Activated naive CD4-positive, alpha-beta T cell (primary cell): ENCODE results near the gene MAP3K2.
"Not testable (repeated sequence)": the region's sequence is repeated elsewhere in the genome, so short reads cannot be mapped to it uniquely, and the experiment has no call there.

ENCODE experiments used
- DNase-seq, 4 experiments: peaks; one replicate each; lab custom pipeline; 2025; lab: John Stamatoyannopoulos, UW

MAP3K2 gene

DNA sequence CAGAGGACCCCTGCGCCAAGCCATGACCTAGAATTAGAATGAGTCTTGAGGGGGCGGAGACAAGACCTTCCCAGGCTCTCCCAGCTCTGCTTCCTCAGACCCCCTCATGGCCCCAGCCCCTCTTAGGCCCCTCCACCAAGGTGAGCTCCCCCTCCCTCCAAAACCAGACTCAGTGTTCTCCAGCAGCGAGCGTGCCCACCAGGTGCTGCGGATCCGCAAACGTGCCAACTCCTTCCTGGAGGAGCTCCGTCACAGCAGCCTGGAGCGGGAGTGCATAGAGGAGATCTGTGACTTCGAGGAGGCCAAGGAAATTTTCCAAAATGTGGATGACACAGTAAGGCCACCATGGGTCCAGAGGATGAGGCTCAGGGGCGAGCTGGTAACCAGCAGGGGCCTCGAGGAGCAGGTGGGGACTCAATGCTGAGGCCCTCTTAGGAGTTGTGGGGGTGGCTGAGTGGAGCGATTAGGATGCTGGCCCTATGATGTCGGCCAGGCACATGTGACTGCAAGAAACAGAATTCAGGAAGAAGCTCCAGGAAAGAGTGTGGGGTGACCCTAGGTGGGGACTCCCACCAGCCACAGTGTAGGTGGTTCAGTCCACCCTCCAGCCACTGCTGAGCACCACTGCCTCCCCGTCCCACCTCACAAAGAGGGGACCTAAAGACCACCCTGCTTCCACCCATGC is 33.5 kb upstream of the MAP3K2 start:
- DNase-seq, result no peak

DNA sequence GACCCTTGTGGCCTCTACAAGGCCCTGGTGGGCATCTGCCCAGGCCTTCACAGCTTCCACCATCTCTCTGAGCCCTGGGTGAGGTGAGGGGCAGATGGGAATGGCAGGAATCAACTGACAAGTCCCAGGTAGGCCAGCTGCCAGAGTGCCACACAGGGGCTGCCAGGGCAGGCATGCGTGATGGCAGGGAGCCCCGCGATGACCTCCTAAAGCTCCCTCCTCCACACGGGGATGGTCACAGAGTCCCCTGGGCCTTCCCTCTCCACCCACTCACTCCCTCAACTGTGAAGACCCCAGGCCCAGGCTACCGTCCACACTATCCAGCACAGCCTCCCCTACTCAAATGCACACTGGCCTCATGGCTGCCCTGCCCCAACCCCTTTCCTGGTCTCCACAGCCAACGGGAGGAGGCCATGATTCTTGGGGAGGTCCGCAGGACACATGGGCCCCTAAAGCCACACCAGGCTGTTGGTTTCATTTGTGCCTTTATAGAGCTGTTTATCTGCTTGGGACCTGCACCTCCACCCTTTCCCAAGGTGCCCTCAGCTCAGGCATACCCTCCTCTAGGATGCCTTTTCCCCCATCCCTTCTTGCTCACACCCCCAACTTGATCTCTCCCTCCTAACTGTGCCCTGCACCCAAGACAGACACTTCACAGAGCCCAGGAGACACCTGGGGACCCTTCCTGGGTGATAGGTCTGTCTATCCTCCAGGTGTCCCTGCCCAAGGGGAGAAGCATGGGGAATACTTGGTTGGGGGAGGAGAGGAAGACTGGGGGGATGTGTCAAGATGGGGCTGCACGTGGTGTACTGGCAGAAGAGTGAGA is 32.5 kb upstream of the MAP3K2 start:
- no peak for DNase-seq

DNA sequence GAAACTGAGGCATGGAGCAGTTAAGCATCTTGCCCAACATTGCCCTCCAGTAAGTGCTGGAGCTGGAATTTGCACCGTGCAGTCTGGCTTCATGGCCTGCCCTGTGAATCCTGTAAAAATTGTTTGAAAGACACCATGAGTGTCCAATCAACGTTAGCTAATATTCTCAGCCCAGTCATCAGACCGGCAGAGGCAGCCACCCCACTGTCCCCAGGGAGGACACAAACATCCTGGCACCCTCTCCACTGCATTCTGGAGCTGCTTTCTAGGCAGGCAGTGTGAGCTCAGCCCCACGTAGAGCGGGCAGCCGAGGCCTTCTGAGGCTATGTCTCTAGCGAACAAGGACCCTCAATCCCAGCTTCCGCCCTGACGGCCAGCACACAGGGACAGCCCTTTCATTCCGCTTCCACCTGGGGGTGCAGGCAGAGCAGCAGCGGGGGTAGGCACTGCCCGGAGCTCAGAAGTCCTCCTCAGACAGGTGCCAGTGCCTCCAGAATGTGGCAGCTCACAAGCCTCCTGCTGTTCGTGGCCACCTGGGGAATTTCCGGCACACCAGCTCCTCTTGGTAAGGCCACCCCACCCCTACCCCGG is 31.8 kb upstream of the MAP3K2 start:
- no peak for DNase-seq

DNA sequence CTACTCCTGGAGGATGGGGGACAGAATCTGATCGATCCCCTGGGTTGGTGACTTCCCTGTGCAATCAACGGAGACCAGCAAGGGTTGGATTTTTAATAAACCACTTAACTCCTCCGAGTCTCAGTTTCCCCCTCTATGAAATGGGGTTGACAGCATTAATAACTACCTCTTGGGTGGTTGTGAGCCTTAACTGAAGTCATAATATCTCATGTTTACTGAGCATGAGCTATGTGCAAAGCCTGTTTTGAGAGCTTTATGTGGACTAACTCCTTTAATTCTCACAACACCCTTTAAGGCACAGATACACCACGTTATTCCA is 31.3 kb upstream of the MAP3K2 start:
- DNase-seq, result no peak

DNA sequence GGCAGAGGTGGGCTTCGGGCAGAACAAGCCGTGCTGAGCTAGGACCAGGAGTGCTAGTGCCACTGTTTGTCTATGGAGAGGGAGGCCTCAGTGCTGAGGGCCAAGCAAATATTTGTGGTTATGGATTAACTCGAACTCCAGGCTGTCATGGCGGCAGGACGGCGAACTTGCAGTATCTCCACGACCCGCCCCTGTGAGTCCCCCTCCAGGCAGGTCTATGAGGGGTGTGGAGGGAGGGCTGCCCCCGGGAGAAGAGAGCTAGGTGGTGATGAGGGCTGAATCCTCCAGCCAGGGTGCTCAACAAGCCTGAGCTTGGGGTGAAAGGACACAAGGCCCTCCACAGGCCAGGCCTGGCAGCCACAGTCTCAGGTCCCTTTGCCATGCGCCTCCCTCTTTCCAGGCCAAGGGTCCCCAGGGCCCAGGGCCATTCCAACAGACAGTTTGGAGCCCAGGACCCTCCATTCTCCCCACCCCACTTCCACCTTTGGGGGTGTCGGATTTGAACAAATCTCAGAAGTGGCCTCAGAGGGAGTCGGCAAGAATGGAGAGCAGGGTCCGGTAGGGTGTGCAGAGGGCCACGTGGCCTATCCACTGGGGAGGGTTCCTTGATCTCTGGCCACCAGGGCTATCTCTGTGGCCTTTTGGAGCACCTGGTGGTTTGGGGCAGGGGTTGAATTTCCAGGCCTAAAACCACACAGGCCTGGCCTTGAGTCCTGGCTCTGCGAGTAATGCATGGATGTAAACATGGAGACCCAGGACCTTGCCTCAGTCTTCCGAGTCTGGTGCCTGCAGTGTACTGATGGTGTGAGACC is 30.7 kb upstream of the MAP3K2 start, which contains the start of gene PROC:
Gene PROC (plus strand): TSS at position 128 of the 812 bp plus-strand sequence. CDS start 1,516 bp downstream, outside the sequence.
- DNase-seq, result no peak

DNA sequence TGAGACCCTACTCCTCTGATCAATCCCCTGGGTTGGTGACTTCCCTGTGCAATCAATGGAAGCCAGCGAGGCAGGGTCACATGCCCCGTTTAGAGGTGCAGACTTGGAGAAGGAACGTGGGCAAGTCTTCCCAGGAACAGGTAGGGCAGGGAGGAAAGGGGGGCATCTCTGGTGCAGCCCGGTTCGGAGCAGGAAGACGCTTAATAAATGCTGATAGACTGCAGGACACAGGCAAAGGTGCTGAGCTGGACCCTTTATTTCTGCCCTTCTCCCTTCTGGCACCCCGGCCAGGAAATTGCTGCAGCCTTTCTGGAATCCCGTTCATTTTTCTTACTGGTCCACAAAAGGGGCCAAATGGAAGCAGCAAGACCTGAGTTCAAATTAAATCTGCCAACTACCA is 29.6 kb upstream of the MAP3K2 start:
- DNase-seq, result no peak

DNA sequence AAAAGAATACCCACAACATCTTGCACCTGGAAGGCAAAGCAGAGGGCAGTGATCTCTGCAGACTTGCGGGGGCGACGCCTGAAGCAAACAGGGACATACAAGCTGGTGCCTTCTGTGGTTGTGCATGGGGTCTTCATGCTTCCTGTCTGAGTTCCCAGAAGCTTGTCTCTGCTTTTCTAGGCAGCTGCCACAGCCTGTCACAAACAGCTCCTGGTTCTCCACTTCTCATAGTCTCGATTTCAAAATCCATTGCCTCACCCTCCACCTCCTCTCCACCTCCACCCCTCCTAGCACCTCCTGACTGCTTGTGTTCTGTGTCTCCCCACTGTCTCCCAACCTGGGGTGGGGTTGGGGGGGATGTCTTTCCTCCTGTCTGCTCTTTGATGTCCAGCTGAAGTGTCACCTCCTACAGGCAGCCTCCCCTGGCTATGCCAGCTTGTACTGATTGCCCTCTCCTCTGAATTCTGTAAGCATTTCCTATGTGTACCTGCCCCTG is 28.8 kb upstream of the MAP3K2 start:
- DNase-seq, result no peak

DNA sequence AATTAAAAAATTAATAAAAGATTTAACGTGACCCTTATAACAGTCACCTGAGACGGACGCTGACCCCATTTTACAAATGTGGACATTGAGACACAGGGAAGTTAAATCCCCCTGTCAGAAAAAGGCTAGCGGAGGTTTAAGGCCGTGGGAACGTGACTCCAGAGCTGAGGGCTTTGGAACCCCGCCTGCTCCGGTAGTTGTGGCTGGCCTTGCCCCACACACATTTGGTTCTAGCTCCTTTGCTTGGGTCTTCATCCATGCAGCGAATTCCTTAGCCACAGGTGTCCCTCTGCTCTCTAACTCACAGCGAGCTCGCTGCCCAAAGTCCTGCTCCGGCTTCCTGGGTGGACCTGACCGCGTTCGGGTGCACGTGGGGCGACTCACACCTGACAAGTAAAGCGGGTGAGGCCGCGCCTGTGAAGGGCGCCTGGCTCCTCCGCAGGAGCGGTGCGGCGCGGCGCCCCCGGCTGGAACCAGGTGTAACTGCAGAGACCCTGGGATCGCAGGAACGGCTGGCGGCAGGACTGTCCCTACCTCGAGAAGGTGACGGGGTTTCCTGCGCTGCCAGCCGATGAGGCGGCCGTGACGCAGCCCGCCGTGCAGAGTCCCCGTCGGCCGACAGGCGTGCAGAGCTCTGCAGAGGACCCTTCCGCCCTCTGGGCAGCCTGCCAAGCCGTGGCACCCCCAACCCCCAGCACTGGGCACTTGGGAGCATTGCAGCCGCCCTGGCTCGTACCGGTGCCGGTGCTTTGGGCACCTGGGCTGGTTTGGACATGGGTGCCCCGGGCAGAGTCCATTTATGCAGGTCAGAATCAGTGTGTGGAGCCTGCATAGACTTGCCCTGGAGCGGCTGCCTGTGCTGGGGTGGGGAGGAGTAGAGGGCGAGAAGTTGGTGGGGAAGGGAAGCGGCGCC is 28.1 kb upstream of the MAP3K2 start:
- peak; percentile 32 to 73 (median 56) for DNase-seq

DNA sequence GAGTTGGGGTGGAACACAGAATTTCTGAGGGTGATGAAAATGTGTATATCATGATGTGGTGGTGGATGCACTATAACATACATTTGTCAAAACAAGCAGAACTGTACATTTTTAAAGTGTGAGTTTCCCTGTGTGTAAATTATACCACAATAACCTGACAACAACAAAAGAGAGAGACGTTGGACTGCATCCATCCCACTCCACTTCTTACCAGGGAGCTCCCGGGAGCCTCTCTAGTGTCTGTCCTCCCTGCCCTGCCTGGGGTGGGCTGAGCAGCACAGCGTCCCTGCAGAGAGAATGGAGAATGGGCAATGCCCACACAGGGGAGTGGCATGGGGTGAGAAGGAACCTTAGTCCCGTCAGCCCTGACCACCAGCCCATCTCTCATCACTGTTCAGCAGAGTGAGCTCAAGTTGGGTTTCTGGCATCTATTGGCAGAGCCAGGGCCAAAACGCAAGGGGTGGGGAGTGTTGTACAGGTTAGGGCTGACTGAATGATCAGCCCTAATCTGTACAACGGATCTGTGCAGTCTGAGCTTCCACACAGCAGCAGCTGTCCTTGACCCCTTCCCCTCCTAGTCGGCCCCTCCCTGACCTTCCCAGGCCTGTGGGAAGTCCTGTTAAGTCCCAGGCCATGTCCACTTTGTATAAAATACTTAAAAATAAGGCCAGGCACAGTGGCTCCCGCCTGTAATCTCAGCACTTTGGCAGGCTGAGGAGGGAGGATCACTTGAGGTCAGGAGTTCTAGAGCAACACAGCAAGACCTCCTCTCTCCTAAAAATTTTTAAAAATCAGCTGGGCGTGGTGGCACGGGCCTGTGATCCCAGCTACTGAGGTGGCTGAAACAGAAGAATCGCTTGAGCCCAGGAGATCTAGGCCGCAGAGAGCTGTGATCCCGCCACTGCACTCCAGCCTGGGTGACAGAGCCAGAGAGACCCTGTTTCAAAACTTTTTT is 27.1 kb upstream of the MAP3K2 start:
- no peak for DNase-seq

DNA sequence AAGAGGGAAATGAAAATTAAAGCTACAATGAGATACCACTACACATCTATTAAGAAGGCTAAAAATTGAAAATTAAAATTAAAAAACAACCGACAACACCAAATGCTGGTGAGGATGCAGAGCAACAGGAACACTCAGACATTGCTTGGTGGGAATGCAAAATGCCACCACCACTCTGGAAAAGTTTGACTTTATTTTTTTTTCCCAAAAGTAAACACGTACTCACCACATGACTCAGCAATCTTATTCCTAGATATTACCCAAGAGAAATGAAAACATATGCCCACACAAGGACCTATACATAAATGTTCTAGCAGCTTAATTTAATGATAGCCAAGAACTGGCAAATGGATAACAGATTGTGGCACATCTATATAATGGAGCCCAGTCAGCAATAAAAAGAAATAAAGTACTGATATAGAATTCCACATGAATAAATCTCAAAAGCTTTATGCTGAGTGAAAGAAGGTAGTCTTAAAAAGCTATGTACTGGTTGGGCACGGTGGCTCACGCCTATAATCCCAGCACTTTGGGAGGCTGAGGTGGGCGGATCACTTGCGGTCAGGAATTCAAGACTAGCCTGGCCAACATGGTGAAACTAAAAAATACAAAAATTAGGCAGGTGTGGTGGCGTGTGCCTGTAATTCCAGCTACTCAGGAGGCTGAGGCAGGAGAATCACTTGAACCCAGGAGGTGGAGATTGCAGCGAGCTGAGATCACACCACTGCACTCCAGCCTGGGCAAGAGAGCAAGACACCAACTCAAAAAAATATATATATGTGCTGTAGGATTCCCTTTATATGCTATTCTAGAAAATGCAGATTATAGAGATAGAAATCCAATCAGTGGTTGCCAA is 26.2 kb upstream of the MAP3K2 start:
- no peak for DNase-seq

DNA sequence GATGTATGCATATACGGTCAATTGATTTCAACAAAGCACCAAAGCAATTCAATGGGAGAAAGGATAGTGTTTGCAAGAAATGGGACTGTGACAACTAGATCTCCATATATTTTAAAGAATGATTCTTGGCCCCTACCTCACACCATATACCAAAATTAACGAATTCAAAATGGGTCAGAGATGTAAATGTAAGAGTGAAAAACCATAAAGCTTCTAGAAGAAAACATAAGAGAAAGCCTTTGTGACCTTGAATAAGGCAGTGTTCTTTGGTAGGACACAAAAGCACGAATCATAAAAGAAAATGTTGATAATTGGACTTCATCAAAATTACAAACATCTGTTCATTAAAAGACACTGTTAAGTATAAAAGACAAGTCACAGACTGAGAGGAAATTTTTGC is 25.4 kb upstream of the MAP3K2 start:
- DNase-seq, result no peak

DNA sequence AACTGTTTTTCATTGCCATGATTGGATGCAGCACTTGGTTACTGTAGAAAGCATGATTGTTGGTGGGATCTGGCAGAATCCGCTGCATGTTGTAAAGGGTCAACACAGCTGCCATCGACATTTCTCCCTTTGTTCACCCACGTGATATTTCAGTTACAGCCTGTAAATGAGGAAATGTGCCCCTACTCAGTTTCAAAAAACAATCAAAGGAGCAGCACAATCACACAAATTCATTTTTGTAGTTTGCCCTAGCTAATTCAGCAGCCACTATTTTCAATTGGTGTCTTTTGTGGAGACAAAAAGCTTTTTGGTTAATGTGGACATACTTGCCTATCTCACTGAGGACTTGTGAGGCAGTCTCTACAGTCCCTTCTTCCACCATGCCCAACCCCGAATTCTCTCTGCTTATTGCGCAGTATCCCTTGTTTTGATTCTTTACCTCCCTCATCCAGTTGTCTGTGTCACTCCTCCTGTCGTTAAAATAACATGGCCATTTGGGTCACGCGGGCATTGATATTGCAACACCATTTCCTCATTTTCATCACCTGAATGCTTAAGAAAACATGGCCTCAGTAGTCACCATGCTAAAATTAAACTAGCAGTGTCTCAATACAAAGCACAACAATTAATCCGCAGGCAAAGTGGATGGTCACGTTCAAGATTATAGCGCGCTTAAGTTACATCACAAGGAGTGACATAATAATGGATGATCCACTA is 24.0 kb upstream of the MAP3K2 start:
- no peak for DNase-seq

DNA sequence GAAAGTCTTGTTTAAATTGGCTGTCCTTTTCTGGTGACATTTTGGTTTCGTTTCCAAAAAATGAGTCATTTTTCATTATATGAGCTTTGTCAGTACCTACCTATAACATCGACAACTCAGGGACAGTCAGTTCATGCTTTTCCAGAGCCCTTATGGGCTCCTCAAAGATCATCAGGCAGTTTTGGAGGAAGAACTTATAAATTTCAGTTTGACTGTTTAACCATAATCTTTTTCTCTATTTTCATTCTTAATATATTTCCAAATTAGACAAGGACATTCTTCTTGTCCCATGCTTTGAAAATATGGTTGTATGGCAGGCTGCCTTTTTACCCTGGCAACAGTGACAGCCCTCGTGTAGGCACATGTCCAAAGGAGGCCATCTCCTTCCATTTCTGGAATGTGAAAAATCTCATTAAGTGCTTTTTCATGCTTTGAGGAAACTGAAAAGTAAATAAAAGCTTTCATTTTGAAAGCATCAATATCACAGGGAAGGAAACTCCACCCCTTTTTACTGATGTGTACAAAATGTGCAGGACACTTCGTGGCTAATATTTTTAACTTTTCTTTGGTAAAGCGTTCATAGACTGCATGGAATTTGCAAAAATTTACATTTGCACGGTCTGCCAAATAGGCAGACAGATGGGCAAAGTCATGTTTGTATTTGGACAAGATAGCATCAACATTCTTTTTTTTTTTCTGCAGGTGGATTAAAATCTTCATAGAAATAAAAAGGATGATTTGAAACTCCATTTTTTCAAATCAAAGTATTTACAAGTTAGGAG is 23.3 kb upstream of the MAP3K2 start:
- no peak for DNase-seq

DNA sequence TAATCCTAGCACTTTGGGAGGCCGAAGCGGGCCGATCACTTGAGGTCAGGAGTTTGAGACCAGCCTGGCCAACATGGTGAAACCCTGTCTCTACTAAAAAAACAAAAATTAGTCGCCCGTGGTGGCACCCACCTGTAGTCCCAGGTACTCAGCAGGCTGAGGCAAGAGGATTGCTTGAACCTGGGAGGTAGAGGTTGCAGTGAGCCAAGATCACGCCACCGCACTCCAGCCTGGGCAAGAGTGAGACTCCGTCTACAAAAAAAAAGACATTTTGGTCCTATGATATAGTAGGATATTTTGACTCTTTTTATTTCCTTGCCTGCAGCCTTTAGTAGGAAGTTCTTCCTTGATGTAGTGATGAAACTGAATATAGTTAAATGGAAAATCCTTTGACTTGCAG is 21.9 kb upstream of the MAP3K2 start:
- DNase-seq, result not testable (repeated sequence)

DNA sequence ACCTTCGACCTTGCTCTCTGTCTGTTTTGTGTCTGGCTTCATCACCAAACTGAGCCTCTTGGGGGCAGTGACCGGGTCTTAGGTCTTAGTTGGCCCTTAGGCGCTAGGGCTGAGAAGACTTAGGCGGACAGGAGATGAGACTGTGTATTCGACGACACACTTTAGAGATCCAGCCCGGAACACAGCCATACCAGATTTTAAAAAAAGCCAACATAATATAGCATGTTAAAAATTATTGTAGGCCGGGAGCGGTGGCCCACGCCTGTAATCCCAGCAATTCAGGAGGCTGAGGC is 21.0 kb upstream of the MAP3K2 start:
- DNase-seq, result no peak

DNA sequence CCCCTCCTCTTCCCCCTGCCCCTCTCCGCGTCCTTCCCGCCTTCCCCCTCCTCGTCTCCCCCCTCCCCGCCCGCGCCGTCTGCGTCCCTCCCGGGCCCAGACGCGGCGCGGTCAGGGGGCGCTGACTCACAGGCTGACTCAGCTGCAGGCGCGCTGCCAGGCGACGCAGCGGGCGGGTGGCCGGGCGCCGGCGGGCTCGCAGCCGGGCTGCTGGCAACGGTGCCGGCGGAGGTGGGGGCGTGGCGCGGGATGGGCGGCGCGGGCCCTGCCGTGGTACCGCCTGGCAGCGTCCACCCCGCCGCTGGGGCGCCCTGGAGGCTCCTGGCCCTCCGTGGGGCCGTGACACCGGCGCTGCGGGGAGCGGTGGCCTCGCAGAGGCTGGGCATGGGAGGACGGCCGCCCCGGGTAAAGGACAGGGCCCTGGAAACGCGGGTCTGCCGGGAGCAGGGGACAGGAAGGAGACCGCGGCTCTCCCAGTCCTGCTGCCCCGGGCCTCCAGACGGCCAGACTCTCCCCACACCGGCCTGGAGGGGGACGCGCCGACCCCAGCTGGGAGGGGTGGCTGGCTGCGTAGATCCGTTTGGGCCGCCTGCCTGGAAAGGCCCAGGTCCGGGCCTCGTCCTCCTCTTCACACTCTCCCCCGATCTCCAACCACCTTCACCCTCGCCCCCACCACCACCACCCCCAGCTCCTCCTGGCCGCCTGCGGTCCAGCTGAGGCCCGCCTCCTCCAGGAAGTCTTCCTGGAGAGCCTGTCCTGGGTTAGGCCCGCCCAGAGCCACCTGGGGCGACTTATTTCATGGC is 20.4 kb upstream of the MAP3K2 start:
- DNase-seq, result peak; percentile 48 to 89 (median 67)

DNA sequence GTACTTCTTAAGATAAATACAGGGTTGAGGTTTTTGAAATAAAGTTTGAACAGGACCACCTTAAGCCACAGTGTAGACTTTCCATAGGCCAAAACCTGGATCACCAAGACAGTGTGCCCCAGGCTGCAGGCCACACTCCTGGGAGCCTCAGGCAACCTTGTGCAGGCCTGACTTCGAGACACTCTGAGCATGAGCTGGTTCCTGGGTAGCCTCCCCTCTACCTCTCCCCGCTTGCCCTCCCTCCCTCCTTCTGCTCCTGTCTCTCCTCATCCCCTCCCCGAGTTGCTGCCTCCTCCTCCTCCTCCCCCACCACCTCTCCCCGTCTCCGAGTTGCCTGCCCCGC is 19.9 kb upstream of the MAP3K2 start:
- DNase-seq, result no peak
